Measurements from ENCODE around the gene MARCHF6.
"Not testable (repeated sequence)": the region's sequence is repeated elsewhere in the genome, so short reads cannot be mapped to it uniquely, and the experiment has no call there.

The MARCHF6 gene

GRCh38 chr5:10323588-10324488 lies 29.7 kb upstream of the MARCHF6 start:
- DNase-seq (ENCODE audit: low spot score), result no peak

- DNase-seq (ENCODE audit: low spot score), result no peak
Measured at GRCh38 chr5:10324518-10325370, 28.8 kb upstream of the MARCHF6 start.

- DNase-seq (ENCODE audit: low spot score), result no peak
Measured at GRCh38 chr5:10328323-10328722, 25.2 kb upstream of the MARCHF6 start.

GRCh38 chr5:10329446-10329819 lies 24.1 kb upstream of the MARCHF6 start:
- DNase-seq (ENCODE audit: low spot score), result no peak

GRCh38 chr5:10329820-10330481 lies 23.5 kb upstream of the MARCHF6 start:
- DNase-seq (ENCODE audit: low spot score), result no peak

GRCh38 chr5:10330511-10331230 lies 22.8 kb upstream of the MARCHF6 start:
- DNase-seq (ENCODE audit: low spot score), result no peak

- DNase-seq (ENCODE audit: low spot score), result no peak
Measured at GRCh38 chr5:10331341-10331796, 22.1 kb upstream of the MARCHF6 start.

GRCh38 chr5:10332301-10332700 lies 21.2 kb upstream of the MARCHF6 start:
- DNase-seq (ENCODE audit: low spot score), result no peak

GRCh38 chr5:10333154-10334006 lies 20.1 kb upstream of the MARCHF6 start:
- no peak for DNase-seq (ENCODE audit: low spot score)

GRCh38 chr5:10334831-10335230 lies 18.7 kb upstream of the MARCHF6 start:
- DNase-seq (ENCODE audit: low spot score), result no peak

GRCh38 chr5:10335711-10336470 lies 17.6 kb upstream of the MARCHF6 start:
- DNase-seq (ENCODE audit: low spot score), result no peak

GRCh38 chr5:10337107-10337506 lies 16.4 kb upstream of the MARCHF6 start:
- DNase-seq (ENCODE audit: low spot score), result no peak

- no peak for DNase-seq (ENCODE audit: low spot score)
Measured at GRCh38 chr5:10337986-10338385, 15.5 kb upstream of the MARCHF6 start.

GRCh38 chr5:10338686-10339057 lies 14.8 kb upstream of the MARCHF6 start:
- no peak for DNase-seq (ENCODE audit: low spot score)

- no peak for DNase-seq (ENCODE audit: low spot score)
Measured at GRCh38 chr5:10339058-10339811, 14.3 kb upstream of the MARCHF6 start.

GRCh38 chr5:10339958-10340357 lies 13.5 kb upstream of the MARCHF6 start:
- no peak for DNase-seq (ENCODE audit: low spot score)

GRCh38 chr5:10343486-10343885 lies 10.0 kb upstream of the MARCHF6 start:
- no peak for DNase-seq (ENCODE audit: low spot score)

- DNase-seq (ENCODE audit: low spot score), result not testable (repeated sequence)
Measured at GRCh38 chr5:10344461-10345106, 8.9 kb upstream of the MARCHF6 start.

GRCh38 chr5:10348258-10348657 lies 5.2 kb upstream of the MARCHF6 start:
- no peak for DNase-seq (ENCODE audit: low spot score)
